Body of pancreas (tissue), 4 donors: ENCODE data around the gene ADK. TPM values are rescaled to one million over a fixed set of nuclear protein-coding genes. Genes with fewer than 3 reads are reported as not detected.
"Not testable (repeated sequence)": the region's sequence is repeated elsewhere in the genome, so short reads cannot be mapped to it uniquely, and the experiment has no call there.

Source experiments
- ATAC-seq: fragments of 150-250 bp; one replicate; pipeline ENCODE4 v1.9.1; 2016
- DNase-seq, 4 donors: peaks; one replicate each; pipeline ENCODE4 v3.0.0-alpha.2; 2019
- H3K27ac ChIP-seq, 4 donors: fragments of 200-600 bp; sonication (generic); 1 replicate in 3 of 4; 2 replicates in 1 of 4; pipeline versions ENCODE4 v1.5.1 to v1.6.1; 2016 to 2019; ENCODE audit warnings: mild to moderate bottlenecking in 1 of 4, mixed read lengths in 1 of 4, moderate library complexity in 1 of 4
- H3K27me3 ChIP-seq, 2 donors: fragments of 200-600 bp; sonication (generic); one replicate each; pipeline ENCODE4 v1.6.0; 2016; ENCODE audit warnings: mild to moderate bottlenecking in 1 of 2
- H3K36me3 ChIP-seq, 2 donors: fragments of 200-600 bp; sonication (generic); replicated peaks in 1 of 2; 2 replicates each; pipeline ENCODE4 v1.5.1; 2016; ENCODE audit warnings: low read depth in 2 of 2; ENCODE audit not compliant: insufficient read depth in 1 of 2
- H3K4me1 ChIP-seq: fragments of 200-600 bp; sonication (generic); one replicate; pipeline ENCODE4 v1.6.0; 2016
- H3K4me3 ChIP-seq, 2 donors: fragments of 200-600 bp; sonication (generic); 1 replicate in 1 of 2; 2 replicates in 1 of 2; pipeline ENCODE4 v1.5.1; 2016 to 2019
- H3K9me3 ChIP-seq, 3 donors: fragments of 200-600 bp; sonication (generic); 1 replicate in 2 of 3; 2 replicates in 1 of 3; pipeline ENCODE4 v1.5.1; 2016
- POLR2A ChIP-seq, 3 donors: fragments of 450-650 bp; IDR thresholded peaks; one replicate each; pipeline ENCODE4 v1.6.1; 2016; ENCODE audit warnings: antibody characterized with exemption in 3 of 3, mild to moderate bottlenecking in 2 of 3
- WGBS, 2 donors: methylation state at CpG; one replicate each; pipeline ENCODE4 v1.1.5; 2017; 5-methylcytosine and 5-hydroxymethylcytosine counted together
- intact Hi-C: fragments of 100-400 bp; cut with DNase I; formaldehyde crosslinking; loops from one replicate; pipeline ENCODE4 v1.15.1; 2023
- total RNA-seq, 2 donors: library from RNA; depleted of rRNA; stranded (reverse); fragments of >200 nt; gene quantifications; one replicate each; pipeline ENCODE4 v1.1.0, GENCODE V29; 2016
- TF ChIP-seq, protein P1 (sequence below), 7 experiments: fragments of 450-650 bp in 4 of 7; fragments of 200-600 bp in 3 of 7; sonication (generic) in 3 of 7; IDR thresholded peaks; one replicate each; pipeline ENCODE4 v1.5.1; 2016 to 2019; ENCODE audit warnings: antibody characterized with exemption in 7 of 7

The ADK gene
- total RNA-seq, 2 donors from 2014 or later = 12.9 to 18.7 TPM

GRCh38 chr10:74450602-74451001 is 299.6 kb downstream of the ADK start:
- DNase-seq = no peak
- Histone ChIP-seq H3K4me3 (no peak overlapping the region), H3K9me3 (no peaks in the 10 kb centered on the region), H3K27ac (no peak overlapping the region), H3K27me3 (no peaks in the 10 kb centered on the region), H3K36me3 (no peaks in the 10 kb centered on the region), H3K4me1 (no peaks in the 10 kb centered on the region)
- ATAC-seq = no peak
- TF ChIP-seq, protein P1, sequence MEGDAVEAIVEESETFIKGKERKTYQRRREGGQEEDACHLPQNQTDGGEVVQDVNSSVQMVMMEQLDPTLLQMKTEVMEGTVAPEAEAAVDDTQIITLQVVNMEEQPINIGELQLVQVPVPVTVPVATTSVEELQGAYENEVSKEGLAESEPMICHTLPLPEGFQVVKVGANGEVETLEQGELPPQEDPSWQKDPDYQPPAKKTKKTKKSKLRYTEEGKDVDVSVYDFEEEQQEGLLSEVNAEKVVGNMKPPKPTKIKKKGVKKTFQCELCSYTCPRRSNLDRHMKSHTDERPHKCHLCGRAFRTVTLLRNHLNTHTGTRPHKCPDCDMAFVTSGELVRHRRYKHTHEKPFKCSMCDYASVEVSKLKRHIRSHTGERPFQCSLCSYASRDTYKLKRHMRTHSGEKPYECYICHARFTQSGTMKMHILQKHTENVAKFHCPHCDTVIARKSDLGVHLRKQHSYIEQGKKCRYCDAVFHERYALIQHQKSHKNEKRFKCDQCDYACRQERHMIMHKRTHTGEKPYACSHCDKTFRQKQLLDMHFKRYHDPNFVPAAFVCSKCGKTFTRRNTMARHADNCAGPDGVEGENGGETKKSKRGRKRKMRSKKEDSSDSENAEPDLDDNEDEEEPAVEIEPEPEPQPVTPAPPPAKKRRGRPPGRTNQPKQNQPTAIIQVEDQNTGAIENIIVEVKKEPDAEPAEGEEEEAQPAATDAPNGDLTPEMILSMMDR (IDR thresholded peaks at IDR 0.05) = no peak
- no peak for TF ChIP-seq POLR2A (IDR thresholded peaks at IDR 0.05)
- intact Hi-C loops = no loop called here

- TF ChIP-seq POLR2A (IDR thresholded peaks at IDR 0.05) = no peak
- TF ChIP-seq, protein P1 (IDR thresholded peaks at IDR 0.05) = no peak
- Histone ChIP-seq H3K27me3 (no peaks in the 10 kb centered on the region), H3K9me3 (no peaks in the 10 kb centered on the region), H3K4me3 (no peak overlapping the region), H3K4me1 (no peaks in the 10 kb centered on the region), H3K27ac (no peak overlapping the region), H3K36me3 (no peaks in the 10 kb centered on the region)
- intact Hi-C loops = no loop called here
- no peak for DNase-seq
- no peak for ATAC-seq
- WGBS, 2 donors = 26 to 38% methylated on average over 1 of the region's 1 CpG
These were observed 300.3 kb downstream of the ADK start for GRCh38 chr10:74451127-74451829.

GRCh38 chr10:74453169-74453568 is 302.1 kb downstream of the ADK start:
- Histone ChIP-seq H3K4me3 (no peak overlapping the region), H3K27ac (no peak overlapping the region), H3K9me3 (no peaks in the 10 kb centered on the region), H3K27me3 (no peaks in the 10 kb centered on the region), H3K4me1 (no peaks in the 10 kb centered on the region), H3K36me3 (no peaks in the 10 kb centered on the region)
- intact Hi-C loops = no loop called here
- TF ChIP-seq, protein P1 (IDR thresholded peaks at IDR 0.05) = no peak
- no peak for TF ChIP-seq POLR2A (IDR thresholded peaks at IDR 0.05)
- ATAC-seq = no peak
- DNase-seq = peak in 1 of 4 donors; percentile 7
- WGBS, 2 donors = 93 to 95% methylated on average over 1 of the region's 1 CpG

DNA sequence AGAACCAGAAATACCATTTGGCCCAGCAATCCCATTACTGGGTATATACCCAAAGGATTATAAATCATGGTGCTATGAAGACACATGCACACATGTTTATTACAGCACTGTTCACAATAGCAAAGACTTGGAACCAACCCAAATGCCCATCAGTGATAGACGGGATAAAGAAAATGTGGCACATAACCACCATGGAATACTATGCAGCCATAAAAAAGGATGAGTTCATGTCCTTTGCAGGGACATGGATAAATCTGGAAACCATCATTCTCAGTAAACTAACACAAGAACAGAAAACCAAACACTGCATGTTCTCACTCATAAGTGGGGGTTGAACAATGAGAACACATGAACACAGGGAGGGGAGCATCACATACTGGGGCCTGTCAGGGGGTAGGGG is 306.5 kb downstream of the ADK start:
- H3K36me3 ChIP-seq, ATAC-seq: not testable (repeated sequence)

GRCh38 chr10:74460812-74461211 is 309.8 kb downstream of the ADK start:
- Histone ChIP-seq H3K4me3 (no peak overlapping the region), H3K27ac (no peak overlapping the region), H3K27me3 (no peaks in the 10 kb centered on the region), H3K36me3 (no peaks in the 10 kb centered on the region), H3K4me1 (no peaks in the 10 kb centered on the region), H3K9me3 (no peaks in the 10 kb centered on the region)
- no peak for ATAC-seq
- TF ChIP-seq, protein P1 (IDR thresholded peaks at IDR 0.05) = no peak
- no peak for TF ChIP-seq POLR2A (IDR thresholded peaks at IDR 0.05)
- 71 to 91% methylated on average over 1 of the region's 1 CpG for WGBS, 2 donors
- no peak for DNase-seq
- intact Hi-C loops = no loop called here

More for the DNA sequence above, 306.5 kb downstream of the ADK start:
- H3K4me3 ChIP-seq, H3K4me1 ChIP-seq, H3K27ac ChIP-seq, intact Hi-C loops, H3K9me3 ChIP-seq, H3K27me3 ChIP-seq, DNase-seq: not testable (repeated sequence)
- 95% methylated on average over 1 of the region's 1 CpG for WGBS, 2 donors
